Measurements from ENCODE around the gene RUVBL1. TPM values are rescaled to one million over a fixed set of nuclear protein-coding genes. Genes with fewer than 3 reads are reported as not detected.

The RUVBL1 gene
- total RNA-seq, 2 donors from 2014 or later, result 11.9 to 16.3 TPM

DNA sequence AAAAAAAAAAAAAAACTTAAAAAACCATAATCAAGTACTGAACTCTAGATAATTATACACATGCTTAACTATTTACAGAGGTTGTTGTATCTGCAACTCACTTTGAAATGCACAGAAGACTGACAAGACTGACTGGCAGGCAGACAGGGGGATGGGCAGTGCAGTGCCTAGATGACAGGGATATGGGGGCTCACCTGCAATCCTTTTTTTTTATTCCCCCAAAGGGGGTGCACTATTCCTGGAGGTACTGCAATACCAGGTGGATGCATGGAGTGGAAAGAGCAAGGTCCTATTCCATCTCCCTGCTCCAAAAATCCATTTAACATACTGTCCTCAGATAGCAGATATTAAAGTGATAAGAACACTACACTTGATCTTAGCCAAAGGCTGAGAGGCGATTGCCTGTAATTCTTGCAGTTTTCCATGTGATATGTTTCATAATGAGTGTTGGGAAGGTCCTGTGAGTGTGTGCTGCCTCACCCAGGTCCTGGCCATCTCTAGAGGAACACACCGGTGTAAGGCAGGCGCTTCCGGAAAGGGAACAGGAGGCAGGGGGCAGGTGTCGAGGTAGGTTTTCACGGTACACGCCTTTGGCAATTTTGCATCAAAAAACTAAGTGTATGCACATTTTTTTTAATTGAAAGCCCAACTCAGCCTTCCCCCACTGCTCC, 48.6 kb downstream of the RUVBL1 start:
- intact Hi-C loops (cut with DNase I, micrococcal nuclease), result no loop called here
- peak; percentile 53 for ATAC-seq
- peak in 1 of 2 donors; percentile 51 for DNase-seq

DNA sequence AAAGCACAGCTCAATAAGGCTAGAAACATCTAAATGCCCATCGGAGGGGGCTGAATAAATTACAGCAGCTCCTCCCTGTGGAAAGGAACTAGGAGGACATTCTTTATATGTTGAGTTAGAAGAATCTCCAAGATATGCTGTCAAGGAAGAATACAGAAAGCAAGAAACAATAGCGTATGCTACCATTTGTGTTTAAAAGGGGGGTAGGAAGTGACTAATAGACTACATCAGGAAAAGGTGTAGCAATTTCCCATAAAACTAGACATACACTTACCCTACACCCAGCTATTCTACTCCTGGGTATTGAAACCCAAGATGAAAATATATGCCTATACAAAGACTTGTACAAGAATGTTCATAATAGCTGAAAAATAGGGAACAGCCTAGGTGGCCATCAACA, 49.8 kb downstream of the RUVBL1 start:
- DNase-seq, result no peak
- ATAC-seq, result no peak

DNA sequence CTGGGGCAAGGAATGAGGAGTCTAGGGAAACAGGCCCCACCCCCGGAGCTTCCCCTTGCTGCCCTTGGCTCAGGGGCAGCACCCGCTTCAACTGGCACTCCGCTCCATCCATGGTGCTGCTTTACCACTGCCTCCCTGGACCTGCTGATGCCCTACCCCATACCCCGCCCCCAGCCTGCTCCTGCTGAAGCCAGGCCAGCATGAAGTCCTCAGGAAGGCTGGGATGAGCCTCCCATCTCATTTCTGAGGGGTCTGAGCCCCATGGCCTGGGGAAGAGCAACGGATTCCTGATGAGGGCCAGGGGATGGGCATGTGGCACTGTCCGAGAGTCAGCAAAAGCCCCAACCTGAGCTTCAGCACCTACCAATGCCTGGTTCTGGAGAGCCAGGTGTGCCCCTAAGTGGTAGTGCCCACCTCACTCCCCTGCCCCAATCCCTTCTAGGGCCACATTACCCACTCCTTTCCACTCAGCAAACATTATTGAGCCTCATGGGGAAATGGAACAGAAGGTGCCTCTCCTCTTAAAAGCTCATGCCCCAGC, 50.4 kb downstream of the RUVBL1 start:
- ATAC-seq (no peak), DNase-seq (no peak)
- intact Hi-C loops (cut with DNase I, micrococcal nuclease), result no loop called here

More for the DNA sequence above, 49.8 kb downstream of the RUVBL1 start:
- intact Hi-C loops (cut with DNase I, micrococcal nuclease), result no loop called here

DNA sequence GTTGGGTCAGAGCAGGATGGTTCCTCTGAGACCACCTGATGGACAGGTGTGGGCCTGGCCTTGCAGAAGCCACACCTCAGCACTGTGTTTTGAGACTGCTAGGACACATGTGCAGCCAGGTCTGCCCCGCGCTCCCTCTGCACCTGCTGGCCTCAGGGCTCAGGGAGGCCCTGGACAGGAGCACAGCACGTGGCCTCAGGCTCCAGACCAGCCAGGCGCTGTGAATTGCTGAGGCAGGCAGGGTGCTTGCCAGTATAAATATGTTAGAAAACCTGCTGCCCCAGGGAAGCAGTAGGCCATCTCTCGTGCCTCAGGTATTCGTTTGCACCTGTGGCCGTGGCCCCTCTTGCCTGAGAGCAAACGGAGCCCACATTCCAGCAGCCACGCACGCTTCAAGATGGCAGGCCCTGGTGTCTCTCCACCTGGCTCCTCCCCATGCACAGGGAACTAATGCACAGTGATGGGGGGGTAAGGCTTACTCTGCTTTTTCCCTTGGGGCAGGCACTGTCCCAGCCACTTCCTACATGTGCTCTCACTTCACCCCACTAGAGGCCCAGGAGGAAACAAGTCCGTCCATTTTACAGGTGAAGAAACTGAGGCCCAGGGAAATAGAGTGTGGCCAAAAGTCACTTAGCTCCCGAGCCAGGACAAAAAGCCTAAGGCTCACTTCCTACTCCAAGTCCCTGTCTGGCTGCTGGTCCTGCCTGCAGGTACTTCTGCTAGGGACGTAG, 51.0 kb downstream of the RUVBL1 start:
- ATAC-seq (no peak), DNase-seq (no peak)
- intact Hi-C loops (cut with DNase I, micrococcal nuclease), result no loop called here

DNA sequence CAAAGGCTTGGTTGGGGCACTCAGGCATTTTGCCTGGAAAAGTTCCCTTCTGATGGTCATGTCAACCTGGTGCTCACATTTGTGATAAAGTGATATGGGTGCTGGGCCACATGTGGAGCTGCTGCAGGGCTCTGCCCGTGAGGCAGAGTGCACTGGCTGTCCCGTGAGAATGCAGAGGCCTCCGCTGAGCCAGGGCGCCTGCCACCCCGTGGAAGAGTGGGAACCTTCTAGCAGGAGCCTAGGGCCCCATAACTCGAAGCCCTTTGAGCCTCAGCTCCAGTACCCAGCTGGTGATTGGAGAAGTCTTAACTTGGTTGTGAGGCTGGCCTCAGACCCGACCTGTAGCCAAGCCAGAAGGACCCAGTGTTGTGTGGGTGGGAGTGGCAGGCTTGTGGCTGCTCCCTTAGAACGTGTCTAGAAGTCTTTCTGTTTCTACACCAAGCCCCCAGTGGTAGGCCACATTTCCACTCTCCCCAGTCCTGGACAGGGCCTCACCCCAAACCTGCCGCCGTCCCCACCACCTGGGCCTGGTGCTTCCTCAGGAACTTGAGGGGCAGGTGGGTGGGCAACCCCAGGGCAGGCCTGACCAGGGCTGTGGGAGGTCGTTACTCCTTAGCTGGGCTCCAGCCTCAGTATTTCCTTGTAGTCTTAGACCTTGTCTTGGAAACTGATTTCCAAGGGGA, 51.7 kb downstream of the RUVBL1 start:
- intact Hi-C loops (cut with DNase I, micrococcal nuclease), result no loop called here
- no peak for DNase-seq
- ATAC-seq, result no peak

DNA sequence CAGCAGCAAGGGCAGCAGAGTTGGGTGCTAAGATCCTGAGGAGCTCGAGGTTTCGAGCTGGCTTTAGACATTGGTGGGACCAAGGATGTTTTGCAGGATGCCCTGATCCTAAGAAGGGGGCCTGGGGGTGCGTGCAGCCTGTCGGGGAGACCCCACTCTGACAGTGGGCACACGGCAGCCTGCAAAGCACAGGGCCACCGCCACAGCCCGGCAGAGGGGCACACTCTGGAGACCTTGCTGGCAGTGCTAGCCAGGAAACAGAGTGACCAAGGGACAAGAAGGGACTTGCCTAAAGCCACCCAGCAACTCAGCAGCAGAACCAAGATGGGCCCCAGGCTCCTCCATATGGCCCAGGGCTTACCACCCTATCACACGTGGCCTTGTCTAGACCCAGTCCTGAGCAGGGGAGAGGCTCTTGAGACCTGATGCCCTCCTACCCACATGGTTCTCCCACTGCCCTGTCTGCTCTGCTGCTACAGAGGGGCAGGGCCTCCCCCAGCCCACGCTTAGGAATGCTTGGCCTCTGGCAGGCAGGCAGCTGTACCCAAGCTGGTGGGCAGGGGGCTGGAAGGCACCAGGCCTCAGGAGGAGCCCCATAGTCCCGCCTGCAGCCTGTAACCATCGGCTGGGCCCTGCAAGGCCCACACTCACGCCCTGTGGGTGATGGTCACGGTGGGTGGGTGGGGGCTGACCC, 52.6 kb downstream of the RUVBL1 start:
- intact Hi-C loops (cut with DNase I, micrococcal nuclease), result no loop called here
- no peak for DNase-seq
- no peak for ATAC-seq

DNA sequence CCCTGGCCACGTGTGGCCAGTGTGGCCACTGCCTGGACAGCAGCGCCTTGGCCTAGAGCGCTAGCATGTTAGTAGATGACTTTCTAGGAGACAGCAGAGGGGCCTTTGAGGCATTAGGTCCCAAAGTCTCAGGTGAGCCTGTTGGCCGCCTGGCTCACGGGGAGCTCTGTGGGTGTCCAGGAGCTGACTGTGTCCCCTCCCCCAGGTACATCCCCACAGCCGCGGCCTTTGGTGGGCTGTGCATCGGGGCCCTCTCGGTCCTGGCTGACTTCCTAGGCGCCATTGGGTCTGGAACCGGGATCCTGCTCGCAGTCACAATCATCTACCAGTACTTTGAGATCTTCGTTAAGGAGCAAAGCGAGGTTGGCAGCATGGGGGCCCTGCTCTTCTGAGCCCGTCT, 54.3 kb downstream of the RUVBL1 start:
- ATAC-seq (no peak), DNase-seq (no peak)
- intact Hi-C loops (cut with DNase I, micrococcal nuclease), result no loop called here

DNA sequence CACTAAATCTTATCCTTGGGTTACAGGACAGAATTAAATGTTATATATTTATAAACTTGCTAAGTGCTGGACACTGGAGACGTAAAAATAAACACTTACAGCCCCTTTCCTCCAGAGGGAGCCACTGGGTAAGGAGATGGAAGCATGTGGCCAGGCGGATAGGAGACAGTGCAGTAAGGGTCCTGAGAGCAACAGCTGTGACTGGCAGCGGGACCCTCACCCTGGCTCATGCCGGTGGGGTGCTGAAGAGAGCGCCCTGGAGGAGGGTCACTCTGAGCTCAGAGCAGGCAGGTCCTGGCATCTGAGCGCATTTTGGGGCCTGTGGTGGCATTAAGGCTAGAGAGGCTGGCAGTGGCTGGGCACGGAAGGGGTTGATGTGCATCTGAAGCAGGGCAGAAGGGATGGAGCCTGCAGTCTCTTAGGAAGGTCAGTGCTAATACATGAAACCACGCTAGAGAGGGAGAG, 55.4 kb downstream of the RUVBL1 start:
- ATAC-seq (peak; percentile 50), DNase-seq (no peak)
- intact Hi-C loops (cut with DNase I, micrococcal nuclease), result no loop called here

DNA sequence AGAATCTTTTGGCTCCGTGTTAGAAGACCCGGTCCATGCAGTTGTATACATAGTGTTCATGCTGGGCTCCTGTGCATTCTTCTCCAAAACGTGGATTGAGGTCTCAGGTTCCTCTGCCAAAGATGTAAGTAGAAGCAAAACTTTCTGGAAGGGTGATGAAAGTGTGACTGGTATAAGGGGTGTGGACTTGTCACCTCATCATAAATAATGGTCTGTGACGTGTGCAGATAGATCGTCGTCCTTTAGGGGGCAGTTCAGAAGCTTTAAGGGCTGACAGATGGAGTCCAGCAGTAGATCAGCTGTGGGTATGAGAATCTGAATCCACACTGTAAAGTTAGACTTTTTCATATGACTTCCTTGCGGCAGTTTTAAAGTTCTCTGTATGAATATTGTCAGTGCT, 56.1 kb downstream of the RUVBL1 start:
- intact Hi-C loops (cut with DNase I, micrococcal nuclease), result no loop called here
- ATAC-seq (no peak), DNase-seq (no peak)

DNA sequence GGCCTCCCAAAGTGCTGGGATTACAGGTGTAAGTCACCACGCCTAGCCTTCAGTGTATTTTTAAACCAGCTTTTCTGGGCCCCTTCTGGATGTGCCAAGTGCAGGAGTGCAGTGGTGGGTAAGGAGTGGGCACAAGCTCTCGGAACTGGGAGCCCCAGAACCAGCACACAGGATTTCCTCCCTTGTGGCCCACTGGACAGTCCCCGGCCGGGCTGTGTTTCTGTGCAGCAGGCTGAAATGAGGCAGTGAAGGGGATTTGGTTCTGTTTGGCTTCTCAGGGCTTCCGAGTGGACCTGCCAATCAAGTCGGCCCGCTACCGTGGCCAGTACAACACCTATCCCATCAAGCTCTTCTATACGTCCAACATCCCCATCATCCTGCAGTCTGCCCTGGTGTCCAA, 56.9 kb downstream of the RUVBL1 start:
- ATAC-seq (no peak), DNase-seq (no peak)
- intact Hi-C loops (cut with DNase I, micrococcal nuclease), result no loop called here

DNA sequence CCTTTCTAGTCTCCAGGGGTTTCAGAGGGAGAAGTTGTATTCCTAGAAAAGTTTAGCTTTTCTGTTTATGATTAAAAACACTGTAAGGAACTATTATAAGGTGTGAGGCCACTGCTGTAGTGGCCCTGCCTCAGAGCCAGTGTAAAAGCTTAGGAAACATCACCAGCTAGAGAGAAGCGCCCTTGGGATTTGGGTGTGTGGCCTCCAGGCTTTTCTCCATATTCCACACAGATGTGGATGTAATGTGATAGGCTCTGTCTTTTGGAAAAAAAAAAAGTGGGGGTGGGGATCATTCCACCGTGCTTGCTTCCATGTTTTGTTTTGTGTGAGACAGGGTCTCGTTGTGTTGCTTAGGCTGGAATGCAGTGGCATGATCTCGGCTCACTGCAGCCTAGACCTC, 57.5 kb downstream of the RUVBL1 start:
- DNase-seq (no peak), ATAC-seq (no peak)
- intact Hi-C loops (cut with DNase I, micrococcal nuclease), result no loop called here

DNA sequence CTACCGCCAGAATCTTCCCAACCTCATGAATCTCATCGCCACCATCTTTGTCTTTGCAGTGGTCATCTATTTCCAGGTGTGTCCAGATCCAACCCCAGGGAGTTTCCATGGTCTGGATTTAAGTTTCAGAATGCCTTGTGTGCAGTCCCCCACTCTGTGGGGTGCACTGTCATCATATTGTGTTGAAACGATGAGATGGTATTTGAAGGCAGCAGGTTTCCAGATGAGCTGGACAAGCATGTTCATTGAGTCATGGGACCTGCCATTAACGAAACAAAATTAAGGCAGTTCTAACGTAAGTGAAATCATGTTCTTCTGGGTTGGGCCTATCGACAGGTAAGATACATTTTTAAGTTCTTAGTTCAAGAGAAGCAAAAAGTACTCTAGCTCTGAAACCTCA, 58.6 kb downstream of the RUVBL1 start:
- no peak for DNase-seq
- ATAC-seq, result no peak
- intact Hi-C loops (cut with DNase I, micrococcal nuclease), result no loop called here

DNA sequence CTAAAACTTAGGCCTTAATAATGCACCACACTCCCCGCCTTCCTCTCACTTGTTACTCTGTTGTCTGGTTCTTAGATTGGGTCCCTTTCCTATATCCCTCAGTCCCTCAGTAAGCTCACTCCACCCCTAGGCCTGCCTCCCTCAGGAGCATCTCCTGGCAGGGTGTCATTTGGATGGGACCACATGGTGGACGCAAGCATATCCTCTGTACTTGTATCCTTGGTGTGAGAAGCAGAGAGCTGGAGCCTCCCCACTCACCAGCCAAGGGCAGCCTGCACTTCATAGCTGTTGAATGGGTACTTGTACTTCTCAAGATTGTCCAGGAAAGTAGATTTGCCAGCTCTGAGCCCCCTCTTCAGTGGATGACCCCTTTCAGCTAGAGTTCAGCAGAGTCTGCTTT, 59.7 kb downstream of the RUVBL1 start:
- intact Hi-C loops (cut with DNase I, micrococcal nuclease), result no loop called here
- ATAC-seq (no peak), DNase-seq (no peak)

DNA sequence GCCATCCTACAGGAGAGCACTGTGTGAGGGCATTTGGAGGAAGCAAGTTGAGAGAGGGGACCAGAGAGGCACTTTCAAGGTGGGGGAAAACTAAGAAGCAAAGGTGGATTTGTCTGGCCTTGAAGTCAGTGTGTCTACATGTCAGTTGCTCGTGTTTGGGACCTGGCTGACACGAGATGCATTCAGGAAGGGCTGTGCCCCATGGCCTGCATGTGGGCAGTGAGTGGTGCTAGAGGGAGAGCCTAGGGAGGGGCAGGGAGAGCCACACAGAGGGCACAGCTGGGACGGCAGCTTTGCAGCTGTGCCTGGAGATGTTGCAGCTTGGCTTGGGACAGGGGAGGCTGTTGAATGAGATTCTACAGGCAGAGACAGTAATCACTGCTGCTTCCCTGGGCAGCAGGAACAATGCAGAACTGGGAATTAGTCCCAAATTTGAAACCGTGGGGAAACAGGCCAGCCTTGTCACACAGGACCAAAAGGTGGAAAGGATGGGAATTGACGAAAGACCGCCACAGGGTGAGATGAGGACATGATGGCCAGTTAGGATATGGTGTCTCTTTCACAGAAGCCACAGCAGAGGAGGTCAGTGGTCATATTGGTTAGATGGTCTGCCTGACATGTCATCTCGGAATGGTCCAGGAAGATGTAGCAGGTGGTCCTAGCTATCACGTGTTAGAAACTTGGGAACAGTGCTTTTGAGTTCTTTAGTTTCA, 61.4 kb downstream of the RUVBL1 start:
- intact Hi-C loops (cut with DNase I, micrococcal nuclease), result no loop called here

DNA sequence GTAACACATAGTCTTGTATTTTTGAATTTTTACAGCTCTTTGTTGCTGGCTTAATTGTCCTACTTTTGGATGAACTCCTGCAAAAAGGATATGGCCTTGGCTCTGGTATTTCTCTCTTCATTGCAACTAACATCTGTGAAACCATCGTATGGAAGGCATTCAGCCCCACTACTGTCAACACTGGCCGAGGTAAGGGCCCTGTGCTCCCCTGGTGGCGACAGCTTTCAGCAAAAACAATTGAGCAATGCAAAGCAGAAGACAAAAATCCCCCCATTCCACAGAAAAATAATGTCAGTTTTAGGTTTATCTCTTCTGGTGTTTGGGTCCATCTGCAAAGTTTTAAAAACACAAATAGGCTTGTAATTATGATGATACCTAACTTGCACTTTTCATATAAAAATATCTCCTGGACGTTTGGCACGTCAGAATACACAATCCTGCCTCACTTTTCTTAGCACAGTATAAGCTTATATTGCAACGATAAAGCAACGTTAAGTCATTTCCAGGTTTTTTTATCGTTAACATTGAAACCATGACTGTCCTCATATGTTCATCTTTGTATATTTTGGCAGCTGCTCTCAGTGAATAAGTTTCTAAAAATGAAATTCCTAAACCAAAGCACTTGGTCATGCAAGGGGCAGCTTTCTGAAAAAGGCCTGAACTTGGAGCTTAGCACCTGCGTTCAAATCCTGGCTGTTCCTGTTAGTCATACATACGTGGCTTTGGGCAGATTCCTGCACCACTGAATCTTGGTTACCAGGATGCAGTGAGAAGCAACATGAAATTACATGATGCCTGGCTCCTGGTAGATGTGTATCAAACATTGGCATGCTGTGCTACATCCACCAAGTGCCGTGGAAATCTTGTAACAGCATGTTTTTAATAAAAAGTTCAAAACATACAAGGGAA, 62.9 kb downstream of the RUVBL1 start:
- intact Hi-C loops (cut with DNase I, micrococcal nuclease), result no loop called here
- no peak for DNase-seq
- no peak for ATAC-seq

More for the DNA sequence above, 61.4 kb downstream of the RUVBL1 start:
- DNase-seq (no peak), ATAC-seq (no peak)

DNA sequence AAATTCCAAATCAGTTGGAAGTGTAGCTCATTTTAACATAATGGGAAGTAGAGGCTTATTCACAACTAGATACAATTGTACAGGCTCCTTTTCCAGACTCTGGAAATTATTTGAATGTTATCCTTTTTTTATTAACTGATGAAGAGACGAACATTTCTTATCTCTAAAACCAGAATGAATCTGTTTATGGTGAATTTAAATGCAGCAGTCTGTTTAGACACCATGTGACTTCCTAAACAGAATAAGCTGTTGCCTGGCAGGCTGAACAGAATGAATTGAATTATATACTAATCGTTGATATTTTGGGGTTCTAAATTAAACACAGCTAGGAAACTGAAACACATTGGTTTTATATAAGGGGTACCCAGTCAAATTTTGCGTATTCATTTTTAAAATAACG, 67.4 kb downstream of the RUVBL1 start:
- intact Hi-C loops (cut with DNase I, micrococcal nuclease), result no loop called here
- ATAC-seq (no peak), DNase-seq (no peak)

DNA sequence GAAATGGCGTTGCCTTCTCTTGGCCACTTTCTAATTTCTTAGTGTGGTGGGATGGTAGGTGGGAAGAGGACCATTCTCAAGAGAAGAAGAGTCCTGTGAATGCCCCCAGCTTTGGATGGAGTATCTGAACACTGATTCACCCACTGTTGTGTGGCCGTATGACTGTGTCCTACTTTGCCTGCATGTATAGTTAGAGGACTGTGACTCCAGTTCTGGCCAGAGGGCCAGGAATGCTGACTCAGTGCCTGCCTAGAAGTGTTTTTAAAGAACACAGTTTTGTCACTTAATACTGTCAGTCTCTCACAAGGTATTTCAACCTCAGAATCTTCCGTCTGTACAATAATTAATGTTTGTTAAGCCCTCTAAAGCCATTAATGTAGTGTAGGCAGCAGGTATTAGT, 69.2 kb downstream of the RUVBL1 start:
- ATAC-seq (no peak), DNase-seq (no peak)
- intact Hi-C loops (cut with DNase I, micrococcal nuclease), result no loop called here

DNA sequence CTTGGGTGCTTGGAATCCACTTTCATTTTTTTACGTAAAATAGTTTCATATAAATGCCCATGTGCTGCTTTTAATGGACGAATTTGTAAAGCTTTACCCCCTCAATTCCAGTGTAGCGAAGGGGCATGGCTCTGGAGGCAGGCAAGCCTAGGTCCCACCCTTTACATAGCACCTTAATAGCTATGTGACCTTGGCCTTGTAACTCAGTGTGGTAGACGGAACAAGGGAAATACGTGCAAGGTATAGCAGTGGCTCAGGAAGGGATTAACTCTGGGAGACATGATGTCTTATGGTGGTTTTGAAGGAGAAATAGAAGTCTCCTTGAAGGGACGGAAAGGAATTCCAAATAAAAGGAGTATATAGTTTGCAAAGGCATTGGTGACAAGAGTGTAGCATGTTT, 70.0 kb downstream of the RUVBL1 start:
- DNase-seq, result no peak
- intact Hi-C loops (cut with DNase I, micrococcal nuclease), result no loop called here
- peak; percentile 21 for ATAC-seq
